ACHN (cell line): ENCODE measurements around the gene C4orf50.

Experiments
- DNase-seq: peaks from one replicate; pipeline ENCODE4 v3.0.0-alpha.2; 2015
- in situ Hi-C: cut with HindIII; loops from 2 replicates; pipeline ENCODE4 v1.10.0; 2017; ENCODE audit warnings: low sequenced_read_pairs, low pct_ligation_motif_present, low pct_unique_long_range_greater_than_20kb

C4orf50 gene

GRCh38 chr4:6018331-6018730, at the start of gene C4orf50:
TSS of gene C4orf50 (minus strand) at chr4:6018431.
- DNase-seq = no peak
- in situ Hi-C loops = no loop called here

GRCh38 chr4:6065934-6066590, 47.8 kb upstream of the C4orf50 start:
- DNase-seq = no peak
- in situ Hi-C loops = no loop called here

- DNase-seq = no peak
- in situ Hi-C loops = no loop called here
These were observed 46.9 kb upstream of the C4orf50 start for GRCh38 chr4:6065166-6065565.

- DNase-seq = no peak
These were observed 46.2 kb upstream of the C4orf50 start for GRCh38 chr4:6064383-6064782.

GRCh38 chr4:6063684-6064083, 45.5 kb upstream of the C4orf50 start:
- DNase-seq = no peak
- in situ Hi-C loops = no loop called here

More at GRCh38 chr4:6064383-6064782, 46.2 kb upstream of the C4orf50 start:
- in situ Hi-C loops = no loop called here

GRCh38 chr4:6062133-6062532, 43.9 kb upstream of the C4orf50 start:
- no peak for DNase-seq

GRCh38 chr4:6059375-6059805, 41.2 kb upstream of the C4orf50 start:
- no peak for DNase-seq
- in situ Hi-C loops = no loop called here

More at GRCh38 chr4:6062133-6062532, 43.9 kb upstream of the C4orf50 start:
- in situ Hi-C loops = no loop called here

- in situ Hi-C loops = no loop called here
- DNase-seq = no peak
These were observed 40.5 kb upstream of the C4orf50 start for GRCh38 chr4:6058531-6059374.

GRCh38 chr4:6056976-6057766, 38.9 kb upstream of the C4orf50 start:
- in situ Hi-C loops = no loop called here
- no peak for DNase-seq

- in situ Hi-C loops = no loop called here
- no peak for DNase-seq
These were observed 37.2 kb upstream of the C4orf50 start for GRCh38 chr4:6055436-6055835.

GRCh38 chr4:6055030-6055429, 36.8 kb upstream of the C4orf50 start:
- no peak for DNase-seq
- in situ Hi-C loops = no loop called here

GRCh38 chr4:6054162-6054922, 36.1 kb upstream of the C4orf50 start:
- in situ Hi-C loops = no loop called here
- DNase-seq = no peak

GRCh38 chr4:6052679-6053078, 34.4 kb upstream of the C4orf50 start:
- no peak for DNase-seq
- in situ Hi-C loops = no loop called here

GRCh38 chr4:6050551-6050950, 32.3 kb upstream of the C4orf50 start:
- in situ Hi-C loops = no loop called here

GRCh38 chr4:6049985-6050384, 31.8 kb upstream of the C4orf50 start:
- no peak for DNase-seq
- in situ Hi-C loops = no loop called here

More at GRCh38 chr4:6050551-6050950, 32.3 kb upstream of the C4orf50 start:
- no peak for DNase-seq

GRCh38 chr4:6049278-6049677, 31.0 kb upstream of the C4orf50 start:
- in situ Hi-C loops = no loop called here
- no peak for DNase-seq

GRCh38 chr4:6048537-6048936, 30.3 kb upstream of the C4orf50 start:
- in situ Hi-C loops = no loop called here
- no peak for DNase-seq

- in situ Hi-C loops = no loop called here
- DNase-seq = no peak
These were observed 29.0 kb upstream of the C4orf50 start for GRCh38 chr4:6047130-6047673.
